ENCODE data around the gene VAMP1. TPM values are rescaled to one million over a fixed set of nuclear protein-coding genes. Genes with fewer than 3 reads are reported as not detected.

Gene VAMP1
- total and polyA plus RNA-seq, 9 of the 15 experiments (the other 6 are each of a cell fraction or from before 2014, with no cell fraction given), result 0.76 to 13.2 (median 4.2) TPM

GRCh38 chr12:6493497-6494257, 23.2 kb upstream of the VAMP1 start, which contains the start of gene NCAPD2 (continued):
- TF ChIP-seq STAT5A (IDR thresholded peaks at IDR 0.05; ENCODE audit: borderline replicate concordance, low read length) (no peak; the same call in 1 of the 2 replicates), TCFL5 (CRISPR knock-in tag; conservative IDR thresholded peaks at IDR 0.05) (no peak), BRF1 (IDR thresholded peaks at IDR 0.05; ENCODE audit: borderline replicate concordance, extremely low read depth, insufficient read length) (no peak), NKRF (IDR thresholded peaks at IDR 0.05; ENCODE audit: borderline replicate concordance) (peak; percentile 82), HDAC6 (IDR thresholded peaks at IDR 0.05; ENCODE audit: low read depth, low read length) (no peak), CTBP1 (IDR thresholded peaks at IDR 0.05; ENCODE audit: borderline replicate concordance) (no peak), SRF (CRISPR knock-in tag; IDR thresholded peaks at IDR 0.05) (no peak), ZNF347 (CRISPR knock-in tag; IDR thresholded peaks at IDR 0.05; ENCODE audit: low read depth) (no peak), CBX5 (IDR thresholded peaks at IDR 0.05; ENCODE audit: borderline replicate concordance, low read depth) (no peak), ZNF282 (CRISPR knock-in tag; IDR thresholded peaks at IDR 0.05) (no peak), TRIM25 (IDR thresholded peaks at IDR 0.05; ENCODE audit: borderline replicate concordance) (no peak), KAT8 (IDR thresholded peaks at IDR 0.05; ENCODE audit: low read depth) (no peak), ARHGAP35 (IDR thresholded peaks at IDR 0.05; ENCODE audit: partially characterized antibody) (no peak), MYNN (IDR thresholded peaks at IDR 0.05) (no peak), MYNN (CRISPR knock-in tag; IDR thresholded peaks at IDR 0.05) (no peak), NBN (IDR thresholded peaks at IDR 0.05; ENCODE audit: low read depth) (no peak), NCOA2 (IDR thresholded peaks at IDR 0.05; ENCODE audit: partially characterized antibody in 2 of 2) (no peak), ZFPM2 (CRISPR knock-in tag; IDR thresholded peaks at IDR 0.05) (no peak), SMAD4 (CRISPR knock-in tag; conservative IDR thresholded peaks at IDR 0.05) (no peak; the same call in 1 of the 2 replicates), ZNF780A (CRISPR knock-in tag; IDR thresholded peaks at IDR 0.05) (no peak), TGIF2 (CRISPR knock-in tag; IDR thresholded peaks at IDR 0.05) (no peak), CGGBP1 (CRISPR knock-in tag; IDR thresholded peaks at IDR 0.05) (no peak), ZKSCAN8 (CRISPR knock-in tag; IDR thresholded peaks at IDR 0.05) (no peak), NCOA4 (IDR thresholded peaks at IDR 0.05; ENCODE audit: partially characterized antibody) (no peak), ETS2 (tag; IDR thresholded peaks at IDR 0.05; ENCODE audit: borderline replicate concordance, poor library complexity, severe bottlenecking) (no peak), SREBF2 (CRISPR knock-in tag; IDR thresholded peaks at IDR 0.05) (no peak), FOS (IDR thresholded peaks at IDR 0.05; ENCODE audit: extremely low read depth, insufficient read length) (peak; percentile 75), PHF21A (IDR thresholded peaks at IDR 0.05; ENCODE audit: borderline replicate concordance, low read depth) (peak; percentile 87; the same call in 1 of the 2 replicates)
